Right renal cortex interstitium (tissue), 3 donors: ENCODE data around the gene ENDOG. TPM values are rescaled to one million over a fixed set of nuclear protein-coding genes. Genes with fewer than 3 reads are reported as not detected.
"Not testable (repeated sequence)": the region's sequence is repeated elsewhere in the genome, so short reads cannot be mapped to it uniquely, and the experiment has no call there.

ENCODE experiments used
- DNase-seq, 3 donors: peaks; one replicate each; pipeline ENCODE4 v3.0.0-alpha.2; 2013; ENCODE audit warnings: low read depth in 3 of 3, low spot score in 2 of 3
- polyA plus RNA-seq, 3 donors: library from polyadenylated mRNA; unstranded; fragments of 120-200 nt; gene quantifications; one replicate each; pipeline ENCODE4 v1.2.1, GENCODE V29; 2013; ENCODE audit not compliant: insufficient read length in 3 of 3

Gene ENDOG
- 1 to 10 TPM; 6.3 to 9.6 (median 6.7) TPM for polyA plus RNA-seq

- peak; percentile 91 to 95 (median 93) for DNase-seq
These were observed at the start of gene ENDOG for GRCh38 chr9:128818099-128818838. ENDOG (plus strand) TSS chr9:128818500; CDS start chr9:128818685, 185 bp downstream.

DNA sequence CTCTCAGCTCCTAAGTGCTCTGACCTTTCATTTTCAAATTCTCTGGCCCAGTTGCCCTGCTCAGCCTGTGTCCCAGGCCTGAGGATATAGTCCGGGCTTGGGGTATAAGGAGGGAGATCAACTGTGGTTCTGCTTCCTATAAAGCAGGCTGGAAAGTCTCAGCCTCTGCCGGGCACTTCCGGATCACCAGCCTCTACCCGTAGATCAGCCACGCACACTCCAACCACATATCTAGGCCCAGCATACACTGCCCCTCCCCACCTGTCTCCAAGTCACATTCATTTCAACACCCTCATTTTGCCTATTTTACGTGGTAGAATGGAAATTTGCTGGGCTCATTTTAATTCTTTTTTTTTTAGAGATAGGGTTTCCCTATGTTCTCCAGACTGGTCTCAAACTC is 49.7 kb upstream of the ENDOG start:
- DNase-seq: no peak

DNA sequence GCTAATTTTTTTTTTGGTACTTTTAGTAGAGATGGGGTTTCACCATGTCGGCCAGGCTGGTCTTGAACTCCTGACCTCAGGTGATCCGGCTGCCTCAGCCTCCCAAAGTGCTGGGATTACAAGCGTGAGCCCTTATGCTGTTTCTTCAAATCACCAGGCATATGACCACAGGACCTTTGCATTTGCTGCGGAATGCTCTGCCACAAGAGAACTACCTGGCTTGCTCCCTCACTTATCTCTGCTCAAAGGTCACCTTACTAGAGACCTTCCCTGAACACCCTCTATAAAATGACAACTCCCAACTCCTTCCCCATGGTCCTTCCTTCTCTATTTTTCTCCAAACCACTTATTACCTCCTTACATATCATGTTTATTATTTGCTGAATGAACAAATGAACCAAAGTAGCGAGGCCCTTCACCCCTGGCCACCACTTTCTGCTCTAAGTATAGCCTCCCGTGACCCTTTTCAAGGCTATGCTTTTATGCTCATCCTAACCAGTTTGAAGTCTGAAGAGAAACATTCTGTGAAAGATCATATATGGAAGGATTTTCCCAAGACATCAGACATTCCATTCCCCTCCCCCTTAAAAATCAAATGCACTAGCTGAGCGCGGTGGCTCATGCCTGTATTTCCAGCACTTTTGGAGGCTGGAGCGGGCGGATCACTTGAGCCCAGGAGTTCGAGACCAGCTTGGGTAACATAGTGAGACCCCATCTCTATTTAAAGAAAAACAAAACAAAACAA is 47.8 kb upstream of the ENDOG start:
- no peak for DNase-seq

DNA sequence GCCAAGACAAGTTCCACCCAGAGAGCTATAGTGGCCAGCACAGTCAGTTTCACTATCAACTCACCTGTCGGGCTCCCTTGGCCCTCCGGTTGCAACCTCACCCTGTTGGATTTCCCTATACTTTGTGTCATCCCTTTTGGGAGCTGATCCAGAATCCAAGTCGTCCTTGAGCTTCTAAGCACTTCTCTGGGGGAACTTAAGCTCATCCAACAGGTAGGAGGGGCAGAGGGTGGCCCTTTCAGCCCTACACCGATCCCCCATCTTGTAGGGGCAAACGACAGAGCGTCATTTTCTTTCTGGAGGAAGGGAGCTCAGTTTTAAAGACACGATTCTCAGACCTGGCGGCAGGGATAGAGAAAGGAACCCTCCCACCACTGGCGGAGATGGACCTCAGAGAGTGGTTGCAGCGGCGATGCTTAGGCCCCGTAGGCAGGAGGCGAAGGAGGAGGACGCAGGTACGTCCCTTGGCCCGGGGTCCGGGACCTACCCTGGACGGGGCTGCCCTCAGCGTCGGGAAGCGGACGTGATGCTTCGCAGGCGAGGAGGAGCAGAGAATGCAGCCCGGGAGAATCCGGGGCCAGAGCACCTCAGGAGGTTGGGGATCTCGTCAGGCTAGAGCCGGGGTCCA is 47.1 kb upstream of the ENDOG start:
- DNase-seq: no peak

DNA sequence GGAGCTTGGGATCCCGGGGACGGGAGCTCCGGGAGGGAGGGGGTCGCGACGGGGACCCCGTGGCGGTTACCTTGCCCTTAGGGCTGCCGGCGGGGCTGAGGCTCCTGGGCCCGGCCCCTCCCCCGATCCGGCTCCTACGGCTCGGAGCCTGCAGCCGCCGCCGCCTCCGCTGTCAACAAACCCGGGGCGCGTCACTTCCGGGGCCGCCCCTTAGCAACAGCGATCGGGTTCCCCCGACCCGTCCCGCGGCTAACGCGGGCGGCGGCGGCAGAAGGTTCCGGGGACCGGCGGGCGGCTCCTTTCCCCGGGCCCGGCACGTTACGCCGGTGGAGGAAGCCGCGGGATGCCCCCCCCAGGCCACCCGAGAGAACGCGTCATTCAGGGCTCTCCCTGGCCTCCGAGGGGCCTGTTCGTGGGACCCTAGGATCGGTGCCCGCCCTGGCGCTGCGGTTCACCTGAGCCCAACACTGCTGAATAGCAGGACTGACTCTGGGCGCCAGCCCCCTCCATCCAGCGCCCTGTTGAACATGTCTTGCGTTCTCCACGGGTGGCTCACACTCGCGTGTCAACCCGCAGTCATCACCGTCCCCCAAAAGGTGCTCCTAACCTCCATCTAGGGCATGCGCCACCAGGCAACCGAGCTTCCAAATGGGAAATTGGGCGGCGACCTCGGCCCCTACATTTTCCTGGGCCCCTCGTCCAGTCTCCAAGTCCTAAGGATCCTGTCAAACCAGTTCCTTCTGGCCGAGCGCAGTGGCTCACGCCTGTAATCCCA is 46.4 kb upstream of the ENDOG start, which contains the start of gene ZER1:
TSS of gene ZER1 (minus strand) at position 183 of the 775 bp plus-strand sequence. CDS start 16,362 bp downstream, outside the sequence.
- DNase-seq: peak in 2 of 3 donors; percentile 77 to 78

DNA sequence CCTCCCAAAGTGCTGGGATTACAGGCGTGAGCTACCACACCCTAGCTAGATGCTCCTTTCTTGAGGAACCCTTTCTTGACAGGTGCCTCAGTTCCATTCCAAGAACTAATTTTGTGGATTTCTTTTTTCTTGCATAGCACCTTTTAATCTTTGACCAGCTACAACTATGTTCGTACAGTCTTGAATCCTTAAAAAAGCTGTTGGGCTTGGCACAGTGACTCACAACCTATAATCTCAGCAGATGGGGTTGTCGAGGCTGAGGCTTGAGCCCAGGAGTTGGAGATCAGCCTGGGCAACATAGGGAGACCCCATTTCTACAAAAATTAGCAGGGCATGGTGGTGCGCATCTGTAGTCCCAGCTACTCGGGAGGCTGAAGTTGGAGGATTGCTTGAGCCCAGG is 45.3 kb upstream of the ENDOG start:
- DNase-seq: no peak

DNA sequence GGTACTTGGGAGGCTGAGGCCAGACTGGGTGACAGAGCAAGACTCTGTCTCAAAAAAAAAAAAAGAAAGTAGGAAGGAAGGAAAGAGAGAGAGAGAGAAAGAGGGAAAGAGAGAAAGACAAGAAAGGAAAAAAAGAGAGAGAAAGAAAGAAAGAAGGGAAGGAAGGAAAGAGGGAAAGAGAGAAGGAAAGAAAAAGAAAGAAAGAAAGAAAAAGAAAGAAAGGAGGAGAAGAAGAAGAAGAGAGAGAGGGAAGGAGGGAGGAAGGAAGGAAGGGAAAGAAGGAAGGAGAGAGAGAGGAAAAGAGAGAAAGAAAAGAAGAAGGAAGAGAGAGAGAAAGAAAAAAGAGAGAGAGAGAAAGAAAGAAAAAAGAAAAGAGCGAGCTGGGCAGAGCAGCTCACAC is 43.5 kb upstream of the ENDOG start:
- DNase-seq: no peak

DNA sequence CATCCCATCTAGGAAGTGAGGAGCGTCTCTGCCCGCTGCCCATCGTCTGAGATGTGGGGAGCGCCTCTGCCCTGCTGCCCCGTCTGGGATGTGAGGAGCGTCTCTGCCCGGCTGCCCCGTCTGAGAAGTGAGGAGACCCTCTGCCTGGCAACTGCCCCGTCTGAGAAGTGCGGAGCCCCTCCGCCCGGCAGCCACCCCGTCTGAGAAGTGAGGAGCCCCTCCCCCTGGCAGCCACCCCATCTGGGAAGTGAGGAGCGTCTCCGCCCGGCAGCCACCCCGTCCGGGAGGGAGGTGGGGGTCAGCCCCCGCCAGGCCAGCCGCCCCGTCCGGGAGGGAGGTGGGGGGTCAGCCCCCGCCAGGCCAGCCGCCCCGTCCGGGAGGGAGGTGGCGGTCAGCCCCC is 38.2 kb upstream of the ENDOG start:
- not testable (repeated sequence) for DNase-seq

DNA sequence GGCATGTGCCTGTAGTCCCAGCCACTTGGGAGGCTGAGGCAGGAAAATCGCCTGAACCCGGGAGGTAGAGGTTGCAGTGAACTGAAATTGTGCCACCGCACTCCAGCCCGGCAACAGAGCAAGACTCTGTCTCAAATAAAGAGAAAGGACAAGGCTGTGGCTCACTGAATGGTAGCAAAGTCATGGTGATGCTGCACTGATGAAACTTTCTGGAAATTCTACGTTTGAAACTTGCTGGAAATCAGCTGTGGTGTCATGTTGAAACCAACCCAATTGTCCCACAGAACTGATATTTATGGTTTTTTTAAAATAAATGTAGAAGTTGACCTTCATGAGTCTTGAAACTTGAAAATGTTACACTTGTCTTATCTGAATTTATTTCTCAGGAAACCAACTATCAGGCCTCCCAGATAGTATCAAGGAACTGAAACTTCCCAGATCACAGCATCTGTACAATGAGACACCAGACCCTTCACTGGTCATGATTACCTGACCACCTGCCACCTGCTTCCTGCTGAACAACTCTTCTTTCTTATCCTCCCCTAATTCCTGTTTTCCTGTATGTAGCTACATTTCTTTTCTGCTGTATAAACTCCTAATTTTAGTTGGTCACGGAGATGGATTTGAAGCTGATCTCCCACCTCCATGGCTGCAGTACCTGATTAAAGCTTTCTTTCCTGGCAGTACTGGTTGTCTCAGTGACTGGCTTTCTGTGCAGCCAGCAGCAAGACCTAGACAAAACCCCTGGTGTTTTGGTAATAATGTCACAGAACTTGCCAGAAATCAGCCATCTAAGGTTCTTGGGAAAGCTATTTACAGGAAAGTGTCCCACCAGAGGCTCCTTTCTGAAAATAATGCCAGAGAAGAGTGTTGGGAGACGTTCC is 36.9 kb upstream of the ENDOG start:
- no peak for DNase-seq

- DNase-seq: no peak
These were observed 35.6 kb upstream of the ENDOG start for GRCh38 chr9:128782669-128783068.

- no peak for DNase-seq
These were observed 32.9 kb upstream of the ENDOG start for GRCh38 chr9:128785427-128785826.

- peak in 1 of 3 donors; percentile 51 for DNase-seq
These were observed 31.4 kb upstream of the ENDOG start, which contains the start of gene TBC1D13 for GRCh38 chr9:128786681-128787601. TBC1D13 (plus strand) TSS chr9:128787253; CDS start chr9:128787354, 101 bp downstream.

DNA sequence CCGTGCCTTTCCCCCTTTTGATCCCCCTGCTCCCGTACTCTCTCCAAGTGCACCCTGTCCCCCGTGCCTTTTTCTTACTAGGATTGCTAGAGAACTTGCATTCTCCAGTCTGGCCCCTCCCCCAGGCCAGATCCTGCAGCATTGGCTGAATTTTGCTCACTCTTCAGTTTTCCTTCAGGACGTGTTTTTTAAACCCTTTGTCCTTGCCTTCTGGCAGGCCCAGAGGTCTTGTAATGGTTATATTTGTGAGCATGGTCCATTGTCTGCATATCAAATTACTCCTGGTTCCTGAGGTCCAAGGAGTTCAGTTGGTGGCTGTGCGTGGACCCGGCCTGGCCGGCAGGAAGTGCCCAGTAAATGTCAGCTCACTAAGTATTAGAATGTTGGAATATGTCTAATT is 30.6 kb upstream of the ENDOG start:
- DNase-seq: no peak

- no peak for DNase-seq
These were observed 29.9 kb upstream of the ENDOG start for GRCh38 chr9:128788445-128788844.

GRCh38 chr9:128790536-128790935 is 27.8 kb upstream of the ENDOG start:
- no peak for DNase-seq

- DNase-seq: no peak
These were observed 26.2 kb upstream of the ENDOG start for GRCh38 chr9:128792134-128792533.

GRCh38 chr9:128792978-128793686 is 25.2 kb upstream of the ENDOG start:
- DNase-seq: no peak

GRCh38 chr9:128794961-128795360 is 23.3 kb upstream of the ENDOG start:
- DNase-seq: not testable (repeated sequence)
